ENCODE results near the gene DDRGK1.

- TF ChIP-seq CTCF (IDR thresholded peaks at IDR 0.05; ENCODE audit: low read depth, low read length, missing input control) (no peak), YY1 (IDR thresholded peaks at IDR 0.05) (no peak), EGR1 (IDR thresholded peaks at IDR 0.05; ENCODE audit: low read depth in 2 of 2) (no peak), GABPA (IDR thresholded peaks at IDR 0.05 in 1 of 2, conservative IDR thresholded peaks at IDR 0.05 in 1 of 2) (no peak), SP1 (IDR thresholded peaks at IDR 0.05) (no peak), TAF1 (conservative IDR thresholded peaks at IDR 0.05) (no peak), HNF4G (IDR thresholded peaks at IDR 0.05) (no peak)
- TF ChIP-seq, protein P1, sequence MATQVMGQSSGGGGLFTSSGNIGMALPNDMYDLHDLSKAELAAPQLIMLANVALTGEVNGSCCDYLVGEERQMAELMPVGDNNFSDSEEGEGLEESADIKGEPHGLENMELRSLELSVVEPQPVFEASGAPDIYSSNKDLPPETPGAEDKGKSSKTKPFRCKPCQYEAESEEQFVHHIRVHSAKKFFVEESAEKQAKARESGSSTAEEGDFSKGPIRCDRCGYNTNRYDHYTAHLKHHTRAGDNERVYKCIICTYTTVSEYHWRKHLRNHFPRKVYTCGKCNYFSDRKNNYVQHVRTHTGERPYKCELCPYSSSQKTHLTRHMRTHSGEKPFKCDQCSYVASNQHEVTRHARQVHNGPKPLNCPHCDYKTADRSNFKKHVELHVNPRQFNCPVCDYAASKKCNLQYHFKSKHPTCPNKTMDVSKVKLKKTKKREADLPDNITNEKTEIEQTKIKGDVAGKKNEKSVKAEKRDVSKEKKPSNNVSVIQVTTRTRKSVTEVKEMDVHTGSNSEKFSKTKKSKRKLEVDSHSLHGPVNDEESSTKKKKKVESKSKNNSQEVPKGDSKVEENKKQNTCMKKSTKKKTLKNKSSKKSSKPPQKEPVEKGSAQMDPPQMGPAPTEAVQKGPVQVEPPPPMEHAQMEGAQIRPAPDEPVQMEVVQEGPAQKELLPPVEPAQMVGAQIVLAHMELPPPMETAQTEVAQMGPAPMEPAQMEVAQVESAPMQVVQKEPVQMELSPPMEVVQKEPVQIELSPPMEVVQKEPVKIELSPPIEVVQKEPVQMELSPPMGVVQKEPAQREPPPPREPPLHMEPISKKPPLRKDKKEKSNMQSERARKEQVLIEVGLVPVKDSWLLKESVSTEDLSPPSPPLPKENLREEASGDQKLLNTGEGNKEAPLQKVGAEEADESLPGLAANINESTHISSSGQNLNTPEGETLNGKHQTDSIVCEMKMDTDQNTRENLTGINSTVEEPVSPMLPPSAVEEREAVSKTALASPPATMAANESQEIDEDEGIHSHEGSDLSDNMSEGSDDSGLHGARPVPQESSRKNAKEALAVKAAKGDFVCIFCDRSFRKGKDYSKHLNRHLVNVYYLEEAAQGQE (IDR thresholded peaks at IDR 0.05), result no peak
- TF ChIP-seq, protein P2, sequence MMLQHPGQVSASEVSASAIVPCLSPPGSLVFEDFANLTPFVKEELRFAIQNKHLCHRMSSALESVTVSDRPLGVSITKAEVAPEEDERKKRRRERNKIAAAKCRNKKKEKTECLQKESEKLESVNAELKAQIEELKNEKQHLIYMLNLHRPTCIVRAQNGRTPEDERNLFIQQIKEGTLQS (IDR thresholded peaks at IDR 0.05), result no peak
These were observed 39.4 kb upstream of the DDRGK1 start for GRCh38 chr20:3243718-3244358.

Measured in liver (tissue), 3 donors.